HEK293T (cell line): ENCODE data around the gene AIRE.

ENCODE experiments used
- FOXK2 ChIP-seq: fragments of 450-650 bp; IDR thresholded peaks from 2 replicates; pipeline ENCODE4 v1.6.1; 2016; ENCODE audit warnings: mild to moderate bottlenecking
- FOXM1 ChIP-seq: fragments of 450-650 bp; IDR thresholded peaks from 2 replicates; pipeline ENCODE4 v1.6.1; 2017; ENCODE audit warnings: mild to moderate bottlenecking, borderline replicate concordance

GRCh38 chr21:44265734-44266270 is 19.9 kb upstream of the AIRE start:
- TF ChIP-seq FOXK2 = no peak
- no peak for TF ChIP-seq FOXM1
